SK-N-SH (cell line): Measurements from ENCODE around the gene FAM78B. TPM values are rescaled to one million over a fixed set of nuclear protein-coding genes. Genes with fewer than 3 reads are reported as not detected.

ENCODE experiments used
- CTCF ChIA-PET: fragments of 300-600, 350-600 bp; formaldehyde crosslinking; extraction: SDS; loops from one replicate; lab custom pipeline; 2021; lab: Yijun Ruan, JAX
- POLR2A ChIA-PET: fragments of 350-600 bp; sonication (Branson Sonifier 250); formaldehyde crosslinking; extraction: SDS; loops from one replicate; lab custom pipeline; 2020; ENCODE audit warnings: antibody characterized with exemption, inconsistent platforms; lab: Yijun Ruan, JAX
- DNase-seq: peaks from one replicate; pipeline ENCODE4 v3.0.0; 2012
- H2AFZ ChIP-seq: fragments of 200-600 bp; sonication (generic); 2 replicates; pipeline ENCODE4 v1.8.1; 2016; ENCODE audit warnings: antibody characterized with exemption, mild to moderate bottlenecking, low read depth
- H3F3A ChIP-seq: fragments of 200-600 bp; sonication (generic); replicated peaks from 2 replicates; pipeline ENCODE3; 2016; ENCODE audit warnings: antibody characterized with exemption, mild to moderate bottlenecking; ENCODE audit not compliant: insufficient read depth
- H3K27ac ChIP-seq, 2 experiments: fragments of 200-500 bp in 1 of 2; fragments of 200-600 bp in 1 of 2; sonication (Bioruptor generic) in 1 of 2; sonication (generic), shearing (Covaris generic) in 1 of 2; 2 replicates each; pipeline versions ENCODE4 v1.5.1 to v1.6.1; 2014 to 2016; ENCODE audit warnings: low read depth in 2 of 2, inconsistent platforms in 1 of 2, low read length in 1 of 2, mild to moderate bottlenecking in 1 of 2, mixed read lengths in 1 of 2
- H3K27me3 ChIP-seq: fragments of 200-600 bp; sonication (generic), shearing (Covaris generic); 2 replicates; pipeline ENCODE4 v1.6.1; 2016; ENCODE audit warnings: mixed run types; ENCODE audit not compliant: insufficient read depth
- H3K36me3 ChIP-seq, 2 experiments: fragments of 200-500 bp in 1 of 2; fragments of 200-600 bp in 1 of 2; sonication (Bioruptor generic) in 1 of 2; sonication (generic) in 1 of 2; replicated peaks in 1 of 2; 2 replicates each; pipeline versions ENCODE3 to v1.5.1; 2014 to 2016; ENCODE audit warnings: low read length in 1 of 2, mild to moderate bottlenecking in 1 of 2; ENCODE audit not compliant: insufficient read depth in 2 of 2, control insufficient read depth in 1 of 2
- H3K4me1 ChIP-seq, 2 experiments: fragments of 200-500 bp in 1 of 2; fragments of 200-600 bp in 1 of 2; sonication (Bioruptor generic) in 1 of 2; sonication (generic), shearing (Covaris generic) in 1 of 2; 2 replicates each; pipeline versions ENCODE4 v1.5.1 to v1.6.1; 2014 to 2016; ENCODE audit warnings: low read depth in 1 of 2, low read length in 1 of 2, mixed run types in 1 of 2; ENCODE audit not compliant: insufficient read depth in 2 of 2, control insufficient read depth in 1 of 2
- H3K4me2 ChIP-seq: fragments of 200-600 bp; sonication (generic), shearing (Covaris generic); 2 replicates; pipeline ENCODE4 v1.6.1; 2017; ENCODE audit warnings: mixed run types
- H3K4me3 ChIP-seq, 2 experiments: fragments of 200-500 bp in 1 of 2; fragments of 200-600 bp in 1 of 2; sonication (Bioruptor generic) in 1 of 2; sonication (generic), shearing (Covaris generic) in 1 of 2; 2 replicates each; pipeline versions ENCODE4 v1.5.1 to v1.8.1; 2014 to 2016; ENCODE audit warnings: low read depth in 2 of 2, inconsistent platforms in 1 of 2, low read length in 1 of 2, mild to moderate bottlenecking in 1 of 2, mixed read lengths in 1 of 2, moderate library complexity in 1 of 2
- H3K79me2 ChIP-seq: fragments of 200-600 bp; sonication (generic); 2 replicates; pipeline ENCODE4 v1.8.1; 2017; ENCODE audit warnings: mild to moderate bottlenecking; ENCODE audit not compliant: insufficient read depth
- H3K9ac ChIP-seq: fragments of 200-600 bp; sonication (generic); 2 replicates; pipeline ENCODE4 v1.6.1; 2017; ENCODE audit warnings: mixed run types
- H3K9me2 ChIP-seq: fragments of 200-600 bp; sonication (generic); 2 replicates; pipeline ENCODE4 v1.6.1; 2017; ENCODE audit warnings: mixed run types
- H3K9me3 ChIP-seq: fragments of 200-600 bp; sonication (generic); 2 replicates; pipeline ENCODE4 v1.6.1; 2017; ENCODE audit warnings: mixed run types, mild to moderate bottlenecking, moderate library complexity
- H4K20me1 ChIP-seq: fragments of 200-600 bp; sonication (generic); 2 replicates; pipeline ENCODE4 v1.6.1; 2017; ENCODE audit warnings: mild to moderate bottlenecking, mixed run types; ENCODE audit not compliant: insufficient read depth
- CHD2 ChIP-seq: fragments of 150-350 bp; IDR thresholded peaks from 2 replicates; pipeline ENCODE4 v1.6.1; 2018; ENCODE audit warnings: low read length; ENCODE audit not compliant: partially characterized antibody
- EP300 ChIP-seq, 2 experiments: IDR thresholded peaks; 2 replicates each; pipeline versions ENCODE4 v1.4.0 to v1.6.1; 2012; ENCODE audit warnings: borderline replicate concordance in 1 of 2, low read depth in 1 of 2, low read length in 1 of 2
- EZH2phosphoT487 ChIP-seq: fragments of 200-600 bp; sonication (generic); IDR thresholded peaks from 2 replicates; pipeline ENCODE4 v1.6.1; 2017; ENCODE audit warnings: low read depth, mixed run types, mild to moderate bottlenecking, antibody characterized with exemption, moderate library complexity, borderline replicate concordance
- FOXJ3 ChIP-seq: sonication (generic); formaldehyde crosslinking; IDR thresholded peaks from 2 replicates; pipeline ENCODE4 v1.5.1; 2020; ENCODE audit warnings: mild to moderate bottlenecking, missing genetic modification reagents
- FOXM1 ChIP-seq: IDR thresholded peaks from 2 replicates; pipeline ENCODE4 v1.4.0; 2012; ENCODE audit warnings: low read depth, mild to moderate bottlenecking
- GABPA ChIP-seq: IDR thresholded peaks from 2 replicates; pipeline ENCODE4 v1.4.0; 2012; ENCODE audit warnings: low read depth, mild to moderate bottlenecking
- MEF2A ChIP-seq: IDR thresholded peaks from 2 replicates; pipeline ENCODE4 v1.4.0; 2012; ENCODE audit warnings: low read depth, borderline replicate concordance
- MXI1 ChIP-seq: IDR thresholded peaks from 2 replicates; pipeline ENCODE4 v1.6.1; 2012; ENCODE audit warnings: mild to moderate bottlenecking, low read depth, low read length, improper control_type of control experiment
- NFIC ChIP-seq: IDR thresholded peaks from 2 replicates; pipeline ENCODE4 v1.4.0; 2012; ENCODE audit warnings: borderline replicate concordance
- POLR2AphosphoS5 ChIP-seq: IDR thresholded peaks from 2 replicates; pipeline ENCODE4 v1.6.1; 2012; ENCODE audit warnings: low read depth, low read length
- RAD21 ChIP-seq: IDR thresholded peaks from 2 replicates; pipeline ENCODE4 v1.6.1; 2012; ENCODE audit warnings: mild to moderate bottlenecking, low read length
- TAF1 ChIP-seq: IDR thresholded peaks from 2 replicates; pipeline ENCODE4 v1.6.1; 2012; ENCODE audit warnings: low read depth, mild to moderate bottlenecking, low read length, moderate library complexity, borderline replicate concordance
- TCF12 ChIP-seq: IDR thresholded peaks from 2 replicates; pipeline ENCODE4 v1.4.0; 2012
- YY1 ChIP-seq: IDR thresholded peaks from 2 replicates; pipeline ENCODE4 v1.4.0; 2012; ENCODE audit warnings: low read depth, mild to moderate bottlenecking
- WGBS: methylation state at CpG from one replicate; pipeline ENCODE4 v1.1.6; 2017; ENCODE audit warnings: low lambda C conversion rate; 5-methylcytosine and 5-hydroxymethylcytosine counted together
- polyA plus RNA-seq, 3 experiments: library from polyadenylated mRNA; depleted of rRNA; stranded (reverse); fragments of >200 nt; gene quantifications; 2 replicates each; pipeline ENCODE4 v1.2.3, GENCODE V29; 2012
- TF ChIP-seq, protein P1 (sequence below): IDR thresholded peaks from 2 replicates; pipeline ENCODE4 v1.4.0; 2012; ENCODE audit warnings: low read depth, borderline replicate concordance
- TF ChIP-seq, protein P2 (sequence below): IDR thresholded peaks from 2 replicates; pipeline ENCODE4; 2012
- TF ChIP-seq, protein P3 (sequence below): fragments of 150-350 bp; IDR thresholded peaks from 2 replicates; pipeline ENCODE4 v1.6.1; 2017; ENCODE audit warnings: antibody characterized with exemption, low read length, low read depth, borderline replicate concordance
- TF ChIP-seq, protein P4 (sequence below): fragments of 200-600 bp; sonication (generic); IDR thresholded peaks from 2 replicates; pipeline ENCODE4 v1.6.1; 2017; ENCODE audit warnings: antibody characterized with exemption, mild to moderate bottlenecking, moderate library complexity
- TF ChIP-seq, protein P5 (sequence below): IDR thresholded peaks from 2 replicates; pipeline ENCODE4 v1.4.0; 2012; ENCODE audit warnings: low read depth, borderline replicate concordance
- TF ChIP-seq, protein P6 (sequence below): IDR thresholded peaks from 2 replicates; pipeline ENCODE4 v1.4.0; 2012; ENCODE audit warnings: low read depth

FAM78B gene
- polyA plus RNA-seq, 1 of the 3 experiments (the other 2 are of a cell fraction) = 0.36 TPM

DNA sequence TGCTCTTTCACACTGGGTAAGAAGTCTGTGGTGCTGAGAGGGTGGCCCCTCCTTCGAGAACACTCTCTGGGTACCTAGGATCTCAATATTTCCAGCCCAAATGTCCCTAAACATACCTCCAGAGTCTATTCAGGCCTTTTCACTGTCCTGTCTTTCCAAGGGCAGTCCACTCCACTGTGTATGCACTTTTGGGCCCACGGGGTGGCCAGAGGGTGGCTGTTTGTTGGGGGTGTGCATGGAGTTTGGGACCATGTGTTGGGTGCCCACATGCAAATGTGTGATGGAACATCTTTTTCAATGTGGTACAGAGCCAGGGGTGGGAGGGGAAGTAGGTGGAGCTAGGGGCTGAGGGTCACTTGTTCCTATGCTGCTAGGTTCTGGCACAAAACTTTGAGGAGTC is 87.5 kb downstream of the FAM78B start:
- no peaks in the 10 kb centered on the region for H3K79me2 ChIP-seq
- H3K9me3 ChIP-seq = no peaks in the 10 kb centered on the region
- no peak overlapping the region for H3K4me3 ChIP-seq
- no peak overlapping the region for H3K9ac ChIP-seq
- no peak overlapping the region for H2AFZ ChIP-seq
- WGBS = 5% methylated on average over 2 of the region's 2 CpGs
- H3K4me1 ChIP-seq = no peaks in the 10 kb centered on the region
- no peaks in the 10 kb centered on the region for H4K20me1 ChIP-seq
- TF ChIP-seq RAD21 (no peak), NFIC (no peak), MEF2A (no peak), EZH2phosphoT487 (no peak), TAF1 (no peak), CHD2 (no peak), YY1 (no peak), GABPA (no peak), TCF12 (no peak), POLR2AphosphoS5 (no peak), FOXJ3 (CRISPR knock-in tag) (no peak), EP300 (IDR thresholded peaks at IDR 0.05; ENCODE audit: borderline replicate concordance in 1 of 2, low read depth in 1 of 2, low read length in 1 of 2) (no peak), FOXM1 (no peak), MXI1 (no peak)
- TF ChIP-seq, protein P1, sequence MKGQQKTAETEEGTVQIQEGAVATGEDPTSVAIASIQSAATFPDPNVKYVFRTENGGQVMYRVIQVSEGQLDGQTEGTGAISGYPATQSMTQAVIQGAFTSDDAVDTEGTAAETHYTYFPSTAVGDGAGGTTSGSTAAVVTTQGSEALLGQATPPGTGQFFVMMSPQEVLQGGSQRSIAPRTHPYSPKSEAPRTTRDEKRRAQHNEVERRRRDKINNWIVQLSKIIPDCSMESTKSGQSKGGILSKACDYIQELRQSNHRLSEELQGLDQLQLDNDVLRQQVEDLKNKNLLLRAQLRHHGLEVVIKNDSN = no peak
- TF ChIP-seq, protein P2, sequence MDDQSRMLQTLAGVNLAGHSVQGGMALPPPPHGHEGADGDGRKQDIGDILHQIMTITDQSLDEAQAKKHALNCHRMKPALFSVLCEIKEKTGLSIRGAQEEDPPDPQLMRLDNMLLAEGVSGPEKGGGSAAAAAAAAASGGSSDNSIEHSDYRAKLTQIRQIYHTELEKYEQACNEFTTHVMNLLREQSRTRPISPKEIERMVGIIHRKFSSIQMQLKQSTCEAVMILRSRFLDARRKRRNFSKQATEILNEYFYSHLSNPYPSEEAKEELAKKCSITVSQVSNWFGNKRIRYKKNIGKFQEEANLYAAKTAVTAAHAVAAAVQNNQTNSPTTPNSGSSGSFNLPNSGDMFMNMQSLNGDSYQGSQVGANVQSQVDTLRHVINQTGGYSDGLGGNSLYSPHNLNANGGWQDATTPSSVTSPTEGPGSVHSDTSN = no peak
- TF ChIP-seq, protein P3, sequence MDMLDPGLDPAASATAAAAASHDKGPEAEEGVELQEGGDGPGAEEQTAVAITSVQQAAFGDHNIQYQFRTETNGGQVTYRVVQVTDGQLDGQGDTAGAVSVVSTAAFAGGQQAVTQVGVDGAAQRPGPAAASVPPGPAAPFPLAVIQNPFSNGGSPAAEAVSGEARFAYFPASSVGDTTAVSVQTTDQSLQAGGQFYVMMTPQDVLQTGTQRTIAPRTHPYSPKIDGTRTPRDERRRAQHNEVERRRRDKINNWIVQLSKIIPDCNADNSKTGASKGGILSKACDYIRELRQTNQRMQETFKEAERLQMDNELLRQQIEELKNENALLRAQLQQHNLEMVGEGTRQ = no peak
- TF ChIP-seq, protein P4, sequence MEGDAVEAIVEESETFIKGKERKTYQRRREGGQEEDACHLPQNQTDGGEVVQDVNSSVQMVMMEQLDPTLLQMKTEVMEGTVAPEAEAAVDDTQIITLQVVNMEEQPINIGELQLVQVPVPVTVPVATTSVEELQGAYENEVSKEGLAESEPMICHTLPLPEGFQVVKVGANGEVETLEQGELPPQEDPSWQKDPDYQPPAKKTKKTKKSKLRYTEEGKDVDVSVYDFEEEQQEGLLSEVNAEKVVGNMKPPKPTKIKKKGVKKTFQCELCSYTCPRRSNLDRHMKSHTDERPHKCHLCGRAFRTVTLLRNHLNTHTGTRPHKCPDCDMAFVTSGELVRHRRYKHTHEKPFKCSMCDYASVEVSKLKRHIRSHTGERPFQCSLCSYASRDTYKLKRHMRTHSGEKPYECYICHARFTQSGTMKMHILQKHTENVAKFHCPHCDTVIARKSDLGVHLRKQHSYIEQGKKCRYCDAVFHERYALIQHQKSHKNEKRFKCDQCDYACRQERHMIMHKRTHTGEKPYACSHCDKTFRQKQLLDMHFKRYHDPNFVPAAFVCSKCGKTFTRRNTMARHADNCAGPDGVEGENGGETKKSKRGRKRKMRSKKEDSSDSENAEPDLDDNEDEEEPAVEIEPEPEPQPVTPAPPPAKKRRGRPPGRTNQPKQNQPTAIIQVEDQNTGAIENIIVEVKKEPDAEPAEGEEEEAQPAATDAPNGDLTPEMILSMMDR = no peak
- TF ChIP-seq, protein P5, sequence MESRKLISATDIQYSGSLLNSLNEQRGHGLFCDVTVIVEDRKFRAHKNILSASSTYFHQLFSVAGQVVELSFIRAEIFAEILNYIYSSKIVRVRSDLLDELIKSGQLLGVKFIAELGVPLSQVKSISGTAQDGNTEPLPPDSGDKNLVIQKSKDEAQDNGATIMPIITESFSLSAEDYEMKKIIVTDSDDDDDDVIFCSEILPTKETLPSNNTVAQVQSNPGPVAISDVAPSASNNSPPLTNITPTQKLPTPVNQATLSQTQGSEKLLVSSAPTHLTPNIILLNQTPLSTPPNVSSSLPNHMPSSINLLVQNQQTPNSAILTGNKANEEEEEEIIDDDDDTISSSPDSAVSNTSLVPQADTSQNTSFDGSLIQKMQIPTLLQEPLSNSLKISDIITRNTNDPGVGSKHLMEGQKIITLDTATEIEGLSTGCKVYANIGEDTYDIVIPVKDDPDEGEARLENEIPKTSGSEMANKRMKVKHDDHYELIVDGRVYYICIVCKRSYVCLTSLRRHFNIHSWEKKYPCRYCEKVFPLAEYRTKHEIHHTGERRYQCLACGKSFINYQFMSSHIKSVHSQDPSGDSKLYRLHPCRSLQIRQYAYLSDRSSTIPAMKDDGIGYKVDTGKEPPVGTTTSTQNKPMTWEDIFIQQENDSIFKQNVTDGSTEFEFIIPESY = no peak
- TF ChIP-seq, protein P6, sequence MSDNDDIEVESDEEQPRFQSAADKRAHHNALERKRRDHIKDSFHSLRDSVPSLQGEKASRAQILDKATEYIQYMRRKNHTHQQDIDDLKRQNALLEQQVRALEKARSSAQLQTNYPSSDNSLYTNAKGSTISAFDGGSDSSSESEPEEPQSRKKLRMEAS = no peak
- no peak overlapping the region for H3K27ac ChIP-seq
- H3K4me2 ChIP-seq = no peak overlapping the region
- H3F3A ChIP-seq = no peaks in the 10 kb centered on the region
- CTCF ChIA-PET = no interaction called here
- H3K27me3 ChIP-seq = no peaks in the 10 kb centered on the region
- DNase-seq = no peak
- POLR2A ChIA-PET = no interaction called here
- H3K9me2 ChIP-seq = no peaks in the 10 kb centered on the region
- no peaks in the 10 kb centered on the region for H3K36me3 ChIP-seq
